Left lobe of liver (tissue), 2 donors: ENCODE results near the gene PDZRN3. TPM values are rescaled to one million over a fixed set of nuclear protein-coding genes. Genes with fewer than 3 reads are reported as not detected.

Experiments
- ATAC-seq: fragments of 200-7000 bp; cut with Tn5 transposase; one replicate; pipeline ENCODE4 v1.9.1; 2020; ENCODE audit warnings: mild to moderate bottlenecking, moderate library complexity
- DNase-seq: peaks from one replicate; pipeline ENCODE4 v3.0.0-alpha.2; 2020; ENCODE audit warnings: low spot score
- total RNA-seq: library from RNA; stranded (reverse); gene quantifications from one replicate; pipeline ENCODE4 v1.2.1, GENCODE V29; 2021
- donor health status: DM: no; HTN: no; CAD: no; lungs with moderate emphysema.
- donor health status: DM: no; HTN: yes; CAD: no.

Gene PDZRN3
- total RNA-seq, 1 donor from 2014 or later = 1.3 TPM

- ATAC-seq (no peak), DNase-seq (no peak)
These were observed 271.0 kb downstream of the PDZRN3 start for GRCh38 chr3:73353649-73354217.

- DNase-seq (no peak), ATAC-seq (no peak)
These were observed 271.7 kb downstream of the PDZRN3 start for GRCh38 chr3:73352841-73353645.

DNA sequence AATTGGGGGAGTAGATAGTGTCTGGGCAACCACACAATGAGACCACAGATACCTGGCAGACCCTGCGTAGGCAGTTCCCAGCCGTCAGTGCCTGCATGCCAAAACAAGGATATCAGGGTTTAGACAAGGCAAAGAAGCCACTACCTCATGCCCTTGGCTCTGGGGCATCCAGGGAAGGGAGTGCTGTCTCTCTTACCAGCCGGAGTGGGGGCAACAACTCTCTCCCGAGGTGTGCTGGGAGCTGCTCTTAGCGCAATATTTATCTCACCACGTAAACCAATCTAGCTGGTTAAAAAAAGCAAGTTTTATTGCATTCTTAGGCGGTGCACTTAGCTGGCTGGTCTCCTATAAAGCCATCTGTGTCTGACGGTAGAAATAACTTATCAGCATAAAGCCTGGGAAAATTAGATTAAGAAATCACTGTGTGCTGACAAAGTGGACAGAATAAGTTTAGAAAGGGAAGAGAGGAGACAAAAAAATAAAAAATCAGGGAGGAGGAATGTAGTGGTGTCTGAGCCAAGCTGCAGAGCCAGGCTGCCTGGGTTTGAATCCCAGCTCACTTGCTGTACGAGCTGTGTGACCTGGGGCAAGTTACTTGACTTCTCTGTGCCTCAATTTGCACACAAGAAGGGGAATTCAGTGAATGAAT, 273.2 kb downstream of the PDZRN3 start:
- no peak for ATAC-seq
- no peak for DNase-seq

DNA sequence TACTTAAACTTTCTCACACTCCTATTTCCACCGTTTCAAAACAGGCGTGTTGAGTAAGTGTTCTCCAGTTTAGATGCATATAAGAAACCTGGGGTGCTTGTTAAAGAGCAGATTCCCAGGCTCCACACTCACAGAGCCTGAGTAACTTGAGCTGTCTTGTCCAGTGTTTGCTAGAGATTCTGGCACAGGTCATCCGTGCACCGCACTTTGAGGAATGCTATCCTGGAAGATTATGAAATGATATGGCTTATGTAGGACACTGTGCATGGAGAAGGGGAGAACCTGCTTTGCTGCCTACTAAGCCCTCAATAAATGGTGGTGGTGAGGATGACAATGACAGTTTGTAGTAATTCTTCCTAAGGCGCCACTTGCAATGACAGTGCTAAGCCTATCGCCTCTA, 273.7 kb downstream of the PDZRN3 start:
- DNase-seq = no peak
- no peak for ATAC-seq

DNA sequence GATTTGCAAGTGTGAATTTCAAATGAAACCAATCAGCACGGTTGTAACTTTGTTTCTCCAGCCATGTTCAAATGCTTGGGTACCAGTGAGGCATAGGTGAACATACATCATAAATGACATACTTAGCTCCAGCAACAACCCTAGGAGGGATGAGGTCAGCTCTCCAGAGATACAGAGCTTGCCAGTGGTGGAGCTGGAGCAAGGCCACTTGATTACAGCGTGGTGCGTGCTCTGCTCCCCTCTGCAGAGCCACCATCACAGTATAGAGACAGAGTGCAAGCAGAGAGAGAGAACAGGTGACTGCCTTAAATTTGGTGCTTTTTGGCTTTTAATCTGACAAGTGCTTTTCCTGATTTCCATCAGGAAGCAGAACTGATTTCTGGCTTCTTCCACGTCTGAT, 275.1 kb downstream of the PDZRN3 start:
- no peak for ATAC-seq
- no peak for DNase-seq

GRCh38 chr3:73342077-73342476, 282.7 kb downstream of the PDZRN3 start:
- DNase-seq = no peak

DNA sequence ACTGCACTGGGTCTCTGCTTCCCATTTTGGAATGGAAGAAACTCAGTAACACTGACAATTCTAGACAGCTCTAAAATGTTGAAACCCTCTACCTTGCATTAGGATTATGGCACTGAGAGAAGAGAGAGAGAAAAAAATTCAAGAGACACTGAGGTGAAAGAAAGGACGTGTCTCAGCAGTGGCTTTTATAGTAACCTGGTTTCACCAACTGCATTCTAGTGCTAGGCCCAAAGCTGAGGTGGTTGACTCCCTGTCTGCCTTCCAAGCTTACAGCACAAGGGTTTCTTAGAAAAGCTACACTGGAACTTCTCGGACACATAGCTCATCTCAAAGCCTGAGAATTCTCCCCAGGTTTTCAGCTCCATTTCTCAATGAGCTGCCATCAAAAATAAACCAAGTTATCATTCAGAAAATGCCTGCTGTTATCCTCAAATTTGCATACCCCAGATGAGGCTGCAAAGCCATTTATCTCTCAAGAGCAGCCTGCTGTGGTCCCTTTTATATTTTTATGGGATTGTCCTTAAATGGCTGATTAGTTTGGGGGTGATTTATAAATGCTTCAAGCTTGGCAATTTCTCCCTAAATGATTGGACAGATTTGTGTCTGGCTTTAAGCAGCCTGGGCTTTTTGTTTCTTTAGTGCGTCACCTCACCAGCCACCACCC, 283.3 kb downstream of the PDZRN3 start:
- DNase-seq (no peak), ATAC-seq (no peak)

More at GRCh38 chr3:73342077-73342476, 282.7 kb downstream of the PDZRN3 start:
- ATAC-seq = no peak

DNA sequence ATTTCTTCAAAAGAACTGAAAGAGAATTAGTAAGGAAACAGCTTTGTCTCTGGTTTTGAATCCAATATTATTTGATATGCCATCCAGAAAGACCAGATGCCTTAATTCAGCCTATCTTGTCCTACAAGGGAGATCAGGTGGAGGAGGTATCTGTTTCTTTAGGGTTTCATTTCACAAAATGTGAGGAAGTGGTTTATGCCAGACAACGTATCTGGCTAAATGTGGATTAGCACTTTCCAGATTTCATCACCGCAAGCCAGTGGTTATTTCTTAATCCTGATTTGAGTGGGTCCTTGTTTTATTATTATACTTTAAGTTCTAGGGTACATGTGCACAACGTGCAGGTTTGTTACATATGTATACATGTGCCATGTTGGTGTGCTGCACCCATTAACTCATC, 292.2 kb downstream of the PDZRN3 start:
- DNase-seq (no peak), ATAC-seq (no peak)
